HG02852 (cell line): ENCODE data around the gene USP30.

Source experiments
- ATAC-seq: cut with Tn5 transposase; IDR thresholded peaks from one replicate; pipeline ENCODE4 v1.9.1; 2021; ENCODE audit warnings: mild to moderate bottlenecking, moderate library complexity; ENCODE audit not compliant: unreplicated experiment

USP30 gene

DNA sequence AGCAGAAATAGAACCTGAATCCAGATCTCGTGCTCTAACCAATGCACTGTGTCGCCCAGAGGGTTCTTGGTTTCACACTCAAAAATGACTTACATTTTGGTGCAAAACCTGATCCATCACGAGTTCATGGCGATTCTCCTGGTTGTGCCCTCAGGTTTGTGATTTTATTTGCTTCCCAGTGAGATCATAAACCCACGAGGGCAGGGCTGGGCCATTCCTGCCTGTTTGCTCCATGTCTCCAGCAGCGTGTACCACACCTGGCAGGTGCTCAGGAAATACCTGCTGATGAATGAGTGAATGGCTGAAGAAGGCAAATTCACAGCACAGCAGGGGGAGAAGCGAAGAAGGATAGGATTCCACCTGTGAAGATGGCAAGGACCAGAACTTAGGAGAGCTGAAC, 73.4 kb downstream of the USP30 start:
- ATAC-seq = no peak

DNA sequence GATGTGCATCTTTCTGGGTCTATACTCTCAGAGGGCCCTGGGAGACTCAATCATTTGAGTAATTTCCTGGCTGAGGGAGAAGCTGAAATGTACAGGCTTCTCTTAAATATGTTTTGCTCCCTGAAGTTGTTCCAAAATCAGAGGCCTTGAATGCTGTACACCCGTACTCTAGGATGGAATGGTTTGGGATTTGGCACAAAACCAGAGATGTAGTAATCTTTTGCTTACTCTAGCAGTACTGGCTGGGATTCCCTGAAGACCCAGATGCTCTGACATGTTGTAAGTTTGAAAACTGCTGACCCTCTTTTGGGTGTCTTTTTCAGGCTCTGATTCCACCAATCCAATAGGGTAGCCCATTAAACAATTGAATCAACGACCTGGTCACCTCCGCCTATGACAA, 74.4 kb downstream of the USP30 start:
- ATAC-seq = no peak

DNA sequence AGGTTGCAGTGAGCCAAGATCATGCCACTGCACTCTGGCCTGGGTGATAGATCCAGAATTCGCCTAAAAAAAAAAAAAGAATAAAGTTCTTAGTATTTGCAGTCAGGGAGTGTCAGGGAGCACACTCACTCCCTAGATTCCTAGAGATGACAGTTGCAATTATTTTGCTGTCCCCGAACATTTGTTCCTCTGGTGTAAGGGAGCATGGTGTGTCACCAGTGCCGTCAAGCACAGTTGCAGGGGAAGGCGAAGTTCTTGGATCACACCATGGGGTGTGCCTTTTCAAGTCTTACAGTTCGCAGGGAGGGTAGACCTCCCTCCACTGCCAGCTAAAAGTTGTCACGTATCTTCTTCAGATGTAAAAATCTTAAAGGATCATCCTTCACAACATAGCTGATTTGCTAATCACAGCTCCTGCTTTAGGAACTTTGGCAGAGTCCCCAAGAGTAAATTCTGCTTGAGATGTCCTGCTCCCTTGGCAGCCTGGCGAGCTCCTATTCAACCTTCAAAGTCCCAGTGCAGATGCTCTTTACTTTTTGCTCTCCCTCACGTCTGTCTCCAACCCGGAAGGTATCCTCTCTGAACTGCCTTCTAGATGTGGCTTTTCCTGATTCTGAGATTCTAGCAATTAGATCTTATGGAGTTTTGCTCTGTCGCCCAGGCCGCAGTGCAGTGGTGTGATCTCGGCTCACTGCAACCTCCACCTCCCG, 75.3 kb downstream of the USP30 start:
- no peak for ATAC-seq

DNA sequence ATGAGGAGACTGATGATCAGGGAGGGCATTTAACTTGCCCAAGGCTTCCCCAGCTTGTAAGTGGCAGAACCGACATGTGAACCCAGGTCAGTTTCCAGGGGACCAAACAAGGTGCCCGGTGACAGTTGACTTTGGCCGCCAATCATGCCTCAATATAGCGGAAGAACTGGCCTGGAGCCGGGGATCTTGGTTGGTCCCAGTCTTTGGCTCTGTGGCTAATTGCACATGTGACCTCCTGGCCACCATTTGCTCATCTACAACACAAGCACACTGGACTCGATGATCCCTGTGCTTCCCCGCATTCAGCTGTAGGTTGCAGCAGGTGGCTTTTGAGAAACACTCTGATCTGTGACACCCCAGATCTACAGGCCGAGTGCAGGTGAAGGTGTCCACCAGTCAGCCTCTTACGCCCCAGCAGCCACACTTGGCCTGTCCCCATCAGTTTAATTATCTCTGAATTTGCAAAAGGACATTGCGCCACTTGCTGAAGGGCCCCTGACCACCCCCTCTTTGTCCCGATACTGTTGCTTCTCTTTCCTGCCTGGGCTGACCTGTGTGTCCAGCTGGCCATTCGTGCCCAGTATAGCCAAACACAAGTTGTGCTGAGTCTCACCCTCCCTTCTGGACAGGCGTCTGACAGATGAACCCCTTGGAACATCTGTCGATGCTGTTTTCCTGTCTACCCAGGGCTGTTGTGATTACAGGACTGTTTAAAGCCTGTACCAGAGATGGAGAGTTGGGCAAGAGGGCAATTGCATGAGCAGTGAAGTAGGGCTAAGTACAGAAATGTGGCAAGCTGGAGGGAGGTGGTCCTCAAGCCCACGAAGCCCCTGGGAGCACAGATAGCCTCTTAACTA, 78.1 kb downstream of the USP30 start:
- ATAC-seq = no peak

DNA sequence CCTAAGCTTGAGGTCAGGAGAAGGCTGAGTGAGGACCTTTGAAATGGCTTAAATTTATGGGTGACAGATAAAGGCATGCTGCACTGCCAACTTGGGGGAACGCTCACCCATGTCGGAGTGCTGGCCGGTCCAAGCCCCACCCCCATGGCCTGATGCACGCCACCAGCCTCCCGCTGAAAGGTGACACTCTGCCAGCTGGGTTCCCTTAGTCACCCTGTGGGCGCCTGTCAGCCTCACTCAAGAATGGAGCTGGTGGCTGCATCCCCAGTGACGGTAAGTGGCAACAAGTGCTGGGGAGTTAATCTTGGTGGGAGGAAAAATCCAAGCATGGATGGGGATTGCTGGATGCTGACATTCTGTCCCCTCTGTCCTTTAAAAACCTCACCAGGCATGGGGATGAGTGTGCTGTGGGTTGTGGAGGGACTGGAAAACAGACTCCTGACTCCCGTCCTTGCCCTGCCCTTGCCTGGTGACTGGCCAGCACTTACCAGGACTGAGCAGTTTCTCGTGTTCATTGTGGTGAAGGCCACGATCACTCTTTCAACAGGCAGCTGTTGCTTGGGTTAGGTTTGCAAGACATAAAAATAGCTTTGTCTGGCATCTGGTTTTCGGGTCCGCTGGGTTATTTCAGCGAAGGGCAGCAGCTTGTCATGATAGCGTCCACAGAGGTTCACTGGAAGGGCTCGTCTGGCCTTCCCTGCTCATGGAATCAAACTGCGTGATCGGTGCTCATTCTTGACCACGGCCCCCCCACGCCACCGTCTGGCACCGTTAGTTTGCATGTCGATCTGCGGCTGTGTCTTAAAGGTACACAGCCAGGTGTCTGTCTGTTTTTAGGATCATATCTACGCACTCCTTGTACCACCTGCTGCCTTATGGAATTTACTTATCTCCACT, 79.0 kb downstream of the USP30 start:
- ATAC-seq = no peak

DNA sequence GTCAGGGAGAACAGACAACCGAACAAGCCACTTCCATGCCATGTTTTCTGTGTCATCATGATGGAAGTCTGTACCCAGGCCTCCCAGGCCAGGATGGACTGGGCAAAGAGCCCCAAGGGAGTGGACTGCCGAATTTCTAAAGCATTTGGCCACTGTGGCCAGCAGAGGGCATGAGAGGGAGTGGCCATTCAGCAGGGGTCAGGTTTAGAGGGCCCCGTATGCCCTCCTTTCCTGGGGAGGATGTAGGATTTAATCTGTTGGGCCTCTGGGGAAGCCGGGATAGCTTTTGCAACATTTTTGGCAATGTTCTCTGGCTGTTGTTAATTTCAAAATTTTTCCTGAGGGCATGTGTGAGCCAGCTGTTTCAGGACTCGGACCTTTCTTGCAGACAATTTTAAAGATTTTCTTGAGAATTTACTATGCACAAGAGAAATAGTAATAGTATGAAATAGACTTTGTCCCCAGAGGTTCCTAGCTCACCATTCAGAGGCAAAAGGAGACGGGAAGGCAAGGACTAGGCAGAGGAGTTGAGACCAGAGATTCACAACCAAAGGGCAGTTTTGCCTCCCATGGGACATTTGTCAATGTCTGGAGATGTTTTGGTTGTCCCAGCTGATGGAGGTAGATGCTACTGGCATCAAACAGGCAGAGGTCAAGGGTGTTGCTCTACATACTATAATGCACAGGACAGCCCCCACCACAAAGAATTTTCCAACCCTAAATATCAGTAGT, 82.0 kb downstream of the USP30 start:
- no peak for ATAC-seq

DNA sequence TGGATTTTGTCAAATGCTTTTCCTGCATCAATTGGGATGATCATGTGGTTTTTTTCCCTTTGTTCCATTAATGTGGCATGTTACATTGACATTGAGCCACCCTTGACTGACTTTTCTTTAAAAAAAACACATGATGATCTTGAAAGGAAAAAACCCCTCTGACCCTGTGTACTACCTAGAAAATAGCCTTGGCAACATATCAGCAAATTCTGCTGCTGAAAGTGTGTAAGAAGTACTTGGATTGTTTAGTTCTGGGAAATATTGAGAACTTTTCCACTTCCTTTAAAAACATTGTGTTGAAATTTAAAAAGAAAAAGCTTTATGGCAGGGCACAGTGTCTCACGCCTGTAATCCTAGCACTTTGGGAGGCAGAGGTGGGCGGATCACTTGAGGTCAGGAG, 84.7 kb downstream of the USP30 start:
- ATAC-seq = no peak
